DND-41 (cell line): ENCODE measurements around the gene RNF34.

Experiments used
- ATAC-seq: fragments of 200-7000 bp; cut with Tn5 transposase; 3 replicates; pipeline ENCODE4 v1.9.1; 2021; ENCODE audit warnings: low read depth; ENCODE audit not compliant: insufficient read depth
- DNase-seq: peaks from one replicate; pipeline ENCODE4 v3.0.0-alpha.2; 2020
- H2AFZ ChIP-seq: 2 replicates; pipeline ENCODE4 v1.6.0; 2012; ENCODE audit warnings: low read depth, low read length
- H3K27ac ChIP-seq: 2 replicates; pipeline ENCODE4 v1.5.1; 2012; ENCODE audit warnings: low read length, inconsistent platforms
- H3K27me3 ChIP-seq: fragments of 200-600 bp; sonication (generic); 2 replicates; pipeline ENCODE4 v1.6.0; 2012; ENCODE audit warnings: low read length, mild to moderate bottlenecking, inconsistent platforms; ENCODE audit not compliant: insufficient read depth, poor library complexity
- H3K36me3 ChIP-seq: 2 replicates; pipeline ENCODE4 v1.5.1; 2012; ENCODE audit warnings: low read length, inconsistent platforms; ENCODE audit not compliant: insufficient read depth
- H3K4me1 ChIP-seq: 2 replicates; pipeline ENCODE4 v1.5.1; 2012; ENCODE audit warnings: mild to moderate bottlenecking, low read length; ENCODE audit not compliant: insufficient read depth
- H3K4me2 ChIP-seq: 2 replicates; pipeline ENCODE4 v1.6.0; 2012; ENCODE audit warnings: mild to moderate bottlenecking, moderate library complexity, low read length, inconsistent platforms; ENCODE audit not compliant: insufficient read depth
- H3K4me3 ChIP-seq, 2 experiments: fragments of 200-600 bp in 1 of 2; shearing (Covaris generic) in 1 of 2; 2 replicates each; pipeline ENCODE4 v1.5.1; 2012 to 2016; ENCODE audit warnings: inconsistent platforms in 2 of 2, low read length in 2 of 2, mild to moderate bottlenecking in 2 of 2, low read depth in 1 of 2, moderate library complexity in 1 of 2
- H3K79me2 ChIP-seq: 2 replicates; pipeline ENCODE4 v1.6.0; 2012; ENCODE audit warnings: low read length, inconsistent platforms; ENCODE audit not compliant: insufficient read depth
- H3K9ac ChIP-seq: 2 replicates; pipeline ENCODE4 v1.6.0; 2012; ENCODE audit warnings: low read depth, mild to moderate bottlenecking, inconsistent platforms, low read length, moderate library complexity
- H3K9me3 ChIP-seq: 2 replicates; pipeline ENCODE4 v1.5.1; 2012; ENCODE audit warnings: low read length, moderate library complexity, mild to moderate bottlenecking, inconsistent platforms; ENCODE audit not compliant: insufficient read depth, severe bottlenecking
- H4K20me1 ChIP-seq: 2 replicates; pipeline ENCODE4 v1.6.0; 2012; ENCODE audit warnings: low read length; ENCODE audit not compliant: insufficient read depth
- EZH2 ChIP-seq: IDR thresholded peaks from 3 replicates; pipeline ENCODE4 v1.6.1; 2012; ENCODE audit warnings: borderline replicate concordance, low read depth, mild to moderate bottlenecking, moderate library complexity, low read length, inconsistent platforms; ENCODE audit not compliant: severe bottlenecking
- TF ChIP-seq, protein P1 (sequence below): IDR thresholded peaks from 2 replicates; pipeline ENCODE4 v1.5.1; 2012; ENCODE audit warnings: borderline replicate concordance, low read length, moderate library complexity, mild to moderate bottlenecking; ENCODE audit not compliant: poor library complexity, severe bottlenecking; ENCODE audit errors: extremely low read depth

The RNF34 gene

DNA sequence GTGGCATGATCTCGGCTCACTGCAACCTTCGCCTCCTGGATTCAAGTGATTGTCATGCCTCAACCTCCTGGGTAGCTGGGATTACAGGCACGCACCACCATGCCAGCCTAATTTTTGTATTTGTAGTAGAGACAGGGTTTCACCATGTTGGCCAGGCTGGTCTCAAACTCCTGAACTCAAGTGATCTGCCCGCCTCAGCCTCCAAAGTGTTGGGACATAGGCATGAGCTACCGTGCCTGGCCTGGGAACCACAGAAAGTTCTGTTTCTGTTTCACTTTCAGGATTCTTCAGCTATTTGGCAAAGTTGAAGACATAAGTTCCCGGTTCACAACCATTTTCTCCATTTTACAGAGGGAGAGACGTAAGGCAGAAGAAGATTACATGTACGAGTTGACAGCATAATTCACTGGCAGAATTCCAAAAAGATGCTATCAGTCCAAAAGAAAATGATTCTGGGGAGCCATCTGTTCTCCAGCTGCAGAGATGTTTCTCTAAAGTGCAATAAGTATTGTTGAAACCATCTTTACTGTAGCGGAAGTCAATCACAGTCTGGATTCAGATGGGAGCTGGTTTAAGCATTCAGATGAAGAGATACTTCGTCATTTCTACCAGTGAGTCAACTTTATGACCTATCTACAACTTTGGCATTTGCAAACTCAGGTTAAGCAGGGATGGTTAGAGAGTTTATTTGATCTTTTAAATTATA lies 8.1 kb upstream of the RNF34 start:
- Histone ChIP-seq H3K4me2 (peak overlapping the region; percentile 43), H3K27me3 (no peaks in the 10 kb centered on the region), H3K4me1 (peaks cover 10% of the 10 kb centered on the region), H3K9ac (no peak overlapping the region; the same call in 1 of the 2 replicates), H3K79me2 (no peaks in the 10 kb centered on the region), H3K36me3 (no peaks in the 10 kb centered on the region), H3K4me3 (peak overlapping the region in 1 of 2 experiments; percentile 3; a peak in 1 of 4 replicates), H4K20me1 (no peaks in the 10 kb centered on the region), H2AFZ (peak overlapping the region; percentile 67), H3K9me3 (no peaks in the 10 kb centered on the region), H3K27ac (peak overlapping the region; percentile 0; the same call in 1 of the 2 replicates)
- ATAC-seq = peak; percentile 72; the same call in 2 of the 3 replicates
- no peak for TF ChIP-seq EZH2
- TF ChIP-seq, protein P1, sequence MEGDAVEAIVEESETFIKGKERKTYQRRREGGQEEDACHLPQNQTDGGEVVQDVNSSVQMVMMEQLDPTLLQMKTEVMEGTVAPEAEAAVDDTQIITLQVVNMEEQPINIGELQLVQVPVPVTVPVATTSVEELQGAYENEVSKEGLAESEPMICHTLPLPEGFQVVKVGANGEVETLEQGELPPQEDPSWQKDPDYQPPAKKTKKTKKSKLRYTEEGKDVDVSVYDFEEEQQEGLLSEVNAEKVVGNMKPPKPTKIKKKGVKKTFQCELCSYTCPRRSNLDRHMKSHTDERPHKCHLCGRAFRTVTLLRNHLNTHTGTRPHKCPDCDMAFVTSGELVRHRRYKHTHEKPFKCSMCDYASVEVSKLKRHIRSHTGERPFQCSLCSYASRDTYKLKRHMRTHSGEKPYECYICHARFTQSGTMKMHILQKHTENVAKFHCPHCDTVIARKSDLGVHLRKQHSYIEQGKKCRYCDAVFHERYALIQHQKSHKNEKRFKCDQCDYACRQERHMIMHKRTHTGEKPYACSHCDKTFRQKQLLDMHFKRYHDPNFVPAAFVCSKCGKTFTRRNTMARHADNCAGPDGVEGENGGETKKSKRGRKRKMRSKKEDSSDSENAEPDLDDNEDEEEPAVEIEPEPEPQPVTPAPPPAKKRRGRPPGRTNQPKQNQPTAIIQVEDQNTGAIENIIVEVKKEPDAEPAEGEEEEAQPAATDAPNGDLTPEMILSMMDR = no peak
- DNase-seq = peak; percentile 29

DNA sequence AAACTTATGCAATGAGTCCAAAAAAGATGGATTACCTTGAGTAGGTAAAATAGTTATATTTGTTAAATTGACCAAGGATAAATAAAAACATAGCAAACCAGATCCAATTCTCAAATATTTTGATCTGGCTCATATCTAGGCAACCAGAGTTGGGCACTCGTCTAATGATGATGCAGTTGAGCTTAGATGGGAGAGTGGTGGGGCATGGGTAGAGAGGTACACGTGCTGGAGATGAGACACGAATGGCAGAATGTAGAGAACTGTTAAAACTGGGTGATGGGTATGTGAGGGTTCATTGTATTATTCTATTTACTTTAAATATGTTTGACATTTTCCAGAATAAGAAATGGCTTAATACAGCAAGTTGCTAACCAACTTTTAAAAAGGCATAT lies 7.6 kb upstream of the RNF34 start:
- Histone ChIP-seq H3K9me3 (no peaks in the 10 kb centered on the region), H3K27me3 (no peaks in the 10 kb centered on the region), H3K27ac (no peak overlapping the region), H3K79me2 (no peaks in the 10 kb centered on the region), H3K36me3 (no peaks in the 10 kb centered on the region), H3K4me2 (0 out of 2 replicates have a peak overlapping the region, but pooled peaks have one; percentile 43), H3K4me1 (peaks cover 10% of the 10 kb centered on the region), H3K4me3 (no peak overlapping the region), H3K9ac (no peak overlapping the region), H4K20me1 (no peaks in the 10 kb centered on the region), H2AFZ (no peak overlapping the region)
- ATAC-seq = peak; percentile 24; the same call in 1 of the 3 replicates
- TF ChIP-seq, protein P1 = no peak
- no peak for TF ChIP-seq EZH2
- no peak for DNase-seq

DNA sequence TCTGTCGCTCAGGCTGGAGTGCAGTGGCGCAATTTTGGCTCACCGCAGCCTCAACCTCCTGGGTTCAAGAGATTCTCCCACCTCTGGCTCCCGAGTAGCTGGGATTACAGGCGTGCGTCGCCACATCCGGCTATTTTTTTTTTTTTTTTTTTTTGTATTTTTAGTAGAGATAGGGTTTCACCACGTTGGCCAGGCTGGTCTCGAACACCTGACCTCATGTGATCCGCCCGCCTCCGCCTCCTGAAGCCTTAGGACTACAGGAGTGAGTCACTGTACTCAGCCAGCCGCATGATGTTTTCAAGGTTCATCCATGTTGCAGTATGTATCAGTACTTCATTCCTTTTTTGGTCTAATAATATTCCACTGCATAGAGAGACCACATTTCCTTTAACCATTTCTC lies 2.4 kb upstream of the RNF34 start:
- H3K27me3 ChIP-seq = no peaks in the 10 kb centered on the region
- H3K4me1 ChIP-seq = peaks cover 28% of the 10 kb centered on the region
- H3K27ac ChIP-seq = no peak overlapping the region
- TF ChIP-seq, protein P1 = no peak
- no peak for TF ChIP-seq EZH2
- H3K79me2 ChIP-seq = peaks cover 40% of the 10 kb centered on the region
- ATAC-seq = no peak
- H4K20me1 ChIP-seq = peaks cover 9% of the 10 kb centered on the region; the same call in 1 of the 2 replicates
- peaks cover 4% of the 10 kb centered on the region; the same call in 1 of the 2 replicates for H3K36me3 ChIP-seq
- H3K9me3 ChIP-seq = no peaks in the 10 kb centered on the region
- no peak overlapping the region for H2AFZ ChIP-seq
- no peak overlapping the region for H3K9ac ChIP-seq
- no peak overlapping the region for H3K4me2 ChIP-seq
- no peak for DNase-seq
- H3K4me3 ChIP-seq = no peak overlapping the region
